Liver (tissue), 9 donors: ENCODE measurements around the gene UNKL. TPM values are rescaled to one million over a fixed set of nuclear protein-coding genes. Genes with fewer than 3 reads are reported as not detected.

Experiments used
- DNase-seq: peaks from one replicate; pipeline ENCODE4 v3.0.0-alpha.2; 2017; ENCODE audit warnings: low spot score
- H3K27ac ChIP-seq, 2 donors: one replicate each; pipeline ENCODE4 v1.7.0; 2013; ENCODE audit warnings: inconsistent platforms in 2 of 2, low read length in 2 of 2, control low read depth in 1 of 2, low read depth in 1 of 2, mild to moderate bottlenecking in 1 of 2
- H3K27me3 ChIP-seq, 4 donors: one replicate each; pipeline versions ENCODE4 v1.6.1 to v1.7.0; 2013; ENCODE audit warnings: low read length in 3 of 4, inconsistent platforms in 1 of 4, mild to moderate bottlenecking in 1 of 4, moderate library complexity in 1 of 4; ENCODE audit not compliant: control insufficient read depth in 4 of 4, insufficient read depth in 4 of 4
- H3K36me3 ChIP-seq, 4 donors: one replicate each; pipeline versions ENCODE4 v1.6.1 to v1.7.0; 2013; ENCODE audit warnings: low read length in 3 of 4, mild to moderate bottlenecking in 3 of 4, low read depth in 1 of 4, moderate library complexity in 1 of 4; ENCODE audit not compliant: control insufficient read depth in 4 of 4, insufficient read depth in 3 of 4
- H3K4me1 ChIP-seq, 4 donors: one replicate each; pipeline versions ENCODE4 v1.6.1 to v1.7.0; 2013; ENCODE audit warnings: low read length in 3 of 4, mild to moderate bottlenecking in 3 of 4, moderate library complexity in 1 of 4; ENCODE audit not compliant: control insufficient read depth in 4 of 4, insufficient read depth in 4 of 4
- H3K4me3 ChIP-seq, 3 donors: one replicate each; pipeline versions ENCODE4 v1.6.1 to v1.7.0; 2013; ENCODE audit warnings: low read length in 3 of 3, control low read depth in 1 of 3, low read depth in 1 of 3, mild to moderate bottlenecking in 1 of 3
- H3K9ac ChIP-seq, 2 donors: one replicate each; pipeline ENCODE4 v1.7.0; 2013; ENCODE audit warnings: low read length in 2 of 2, mild to moderate bottlenecking in 2 of 2, moderate library complexity in 2 of 2, control low read depth in 1 of 2, low read depth in 1 of 2
- H3K9me3 ChIP-seq, 4 donors: one replicate each; pipeline versions ENCODE4 v1.6.1 to v1.7.0; 2013; ENCODE audit warnings: low read length in 3 of 4; ENCODE audit not compliant: control insufficient read depth in 4 of 4
- ATF3 ChIP-seq: IDR thresholded peaks from 2 replicates; pipeline ENCODE4 v1.6.1; 2016; ENCODE audit warnings: antibody characterized with exemption
- CTCF ChIP-seq: fragments of 150-350 bp; IDR thresholded peaks from 2 replicates; pipeline ENCODE4 v1.5.1; 2017; ENCODE audit warnings: improper control_type of control experiment, low read depth, low read length; ENCODE audit not compliant: missing input control
- EGR1 ChIP-seq, 2 donors: IDR thresholded peaks; 2 replicates each; pipeline ENCODE4 v1.6.1; 2016 to 2018; ENCODE audit warnings: antibody characterized with exemption in 2 of 2, low read depth in 2 of 2
- FOXA1 ChIP-seq: IDR thresholded peaks from 2 replicates; pipeline ENCODE4 v1.6.1; 2016; ENCODE audit warnings: antibody characterized with exemption
- GABPA ChIP-seq, 2 donors: IDR thresholded peaks in 1 of 2; conservative IDR thresholded peaks in 1 of 2; 2 replicates each; pipeline ENCODE4 v1.6.1; 2016; ENCODE audit warnings: antibody characterized with exemption in 2 of 2, mild to moderate bottlenecking in 1 of 2, moderate library complexity in 1 of 2
- HNF4A ChIP-seq, 2 donors: conservative IDR thresholded peaks; 2 replicates each; pipeline ENCODE4 v1.6.1; 2016; ENCODE audit warnings: antibody characterized with exemption in 2 of 2, mild to moderate bottlenecking in 2 of 2
- HNF4G ChIP-seq: IDR thresholded peaks from 2 replicates; pipeline ENCODE4 v1.6.1; 2016; ENCODE audit warnings: antibody characterized with exemption
- JUND ChIP-seq, 2 donors: IDR thresholded peaks; 2 replicates each; pipeline ENCODE4 v1.6.1; 2016; ENCODE audit warnings: antibody characterized with exemption in 2 of 2
- MAX ChIP-seq: IDR thresholded peaks from 2 replicates; pipeline ENCODE4 v1.6.1; 2016; ENCODE audit warnings: antibody characterized with exemption
- NR2F2 ChIP-seq: IDR thresholded peaks from 2 replicates; pipeline ENCODE4 v1.6.1; 2016; ENCODE audit warnings: antibody characterized with exemption
- RAD21 ChIP-seq, 2 donors: IDR thresholded peaks; 2 replicates each; pipeline ENCODE4 v1.6.1; 2016; ENCODE audit warnings: antibody characterized with exemption in 2 of 2, mild to moderate bottlenecking in 2 of 2
- REST ChIP-seq: IDR thresholded peaks from 2 replicates; pipeline ENCODE4 v1.6.1; 2016; ENCODE audit warnings: antibody characterized with exemption, mild to moderate bottlenecking
- RXRA ChIP-seq, 2 donors: IDR thresholded peaks; 2 replicates each; pipeline ENCODE4 v1.6.1; 2017 to 2018; ENCODE audit warnings: antibody characterized with exemption in 2 of 2, mild to moderate bottlenecking in 1 of 2
- SP1 ChIP-seq: IDR thresholded peaks from 2 replicates; pipeline ENCODE4 v1.6.1; 2018; ENCODE audit warnings: antibody characterized with exemption, mild to moderate bottlenecking
- TAF1 ChIP-seq: conservative IDR thresholded peaks from 2 replicates; pipeline ENCODE4 v1.6.1; 2016; ENCODE audit warnings: antibody characterized with exemption, mild to moderate bottlenecking
- YY1 ChIP-seq: IDR thresholded peaks from 2 replicates; pipeline ENCODE4 v1.6.1; 2016; ENCODE audit warnings: antibody characterized with exemption, mild to moderate bottlenecking
- ZBTB33 ChIP-seq: IDR thresholded peaks from 2 replicates; pipeline ENCODE4 v1.6.1; 2016; ENCODE audit warnings: antibody characterized with exemption
- WGBS: extraction: QIAGEN DNeasy Blood & Tissue Kit; methylation state at CpG from one replicate; pipeline ENCODE4 v1.1.7; 2013; 5-methylcytosine and 5-hydroxymethylcytosine counted together
- polyA plus RNA-seq, 2 donors: library from polyadenylated mRNA; stranded (reverse) in 1 of 2; unstranded in 1 of 2; fragments of 200-250 nt in 1 of 2; fragments of >200 nt in 1 of 2; fragmentation: Nextera tagmentation in 1 of 2; extraction: Ambion mirVana in 1 of 2; gene quantifications; one replicate each; pipeline versions ENCODE4 v1.2.1 to v1.2.3, GENCODE V29; 2013 to 2015
- total RNA-seq, 2 donors: library from RNA; depleted of rRNA; stranded (reverse); fragments of >200 nt; gene quantifications; one replicate each; pipeline ENCODE4 v1.2.3, GENCODE V29; 2014
- donor health status: healthy.
- donor health status: healthy.
- donor health status: healthy.
- donor health status: healthy.
- donor health status: healthy.

UNKL gene
- total and polyA plus RNA-seq, 4 donors, result 3.5 to 14.7 (median 6.6) TPM

- TF ChIP-seq RAD21 (IDR thresholded peaks at IDR 0.05), result no peak
- TF ChIP-seq TAF1, result no peak
- no peak for TF ChIP-seq EGR1 (IDR thresholded peaks at IDR 0.05; ENCODE audit: low read depth in 2 of 2)
- no peak for TF ChIP-seq JUND (IDR thresholded peaks at IDR 0.05)
- no peak for TF ChIP-seq HNF4G
- TF ChIP-seq REST, result no peak
- TF ChIP-seq RXRA (IDR thresholded peaks at IDR 0.05), result no peak
- no peak for TF ChIP-seq YY1
- TF ChIP-seq NR2F2, result no peak
- no peak for TF ChIP-seq ZBTB33
- TF ChIP-seq MAX, result no peak
- no peak for TF ChIP-seq SP1
- no peak for TF ChIP-seq GABPA (IDR thresholded peaks at IDR 0.05 in 1 of 2, conservative IDR thresholded peaks at IDR 0.05 in 1 of 2)
- no peak for TF ChIP-seq ATF3
- no peak for TF ChIP-seq HNF4A (conservative IDR thresholded peaks at IDR 0.05)
- no peak for TF ChIP-seq CTCF
- no peak for TF ChIP-seq FOXA1
- H3K4me1 ChIP-seq, result no peaks in the 10 kb centered on the region
- H3K36me3 ChIP-seq, result peaks cover 0 to 54% (median 8%) of the 10 kb centered on the region in 4 donors
- no peak overlapping the region for H3K9ac ChIP-seq
- no peak overlapping the region for H3K27ac ChIP-seq
- DNase-seq, result no peak
- no peaks in the 10 kb centered on the region for H3K27me3 ChIP-seq
- no peaks in the 10 kb centered on the region for H3K9me3 ChIP-seq
- H3K4me3 ChIP-seq, result no peak overlapping the region
- 95% methylated on average over 19 of the region's 19 CpGs for WGBS
Measured at GRCh38 chr16:1453316-1453715, 38.8 kb upstream of the UNKL start.

- Histone ChIP-seq H3K9me3 (no peaks in the 10 kb centered on the region), H3K36me3 (peaks cover 0 to 51% (median 7%) of the 10 kb centered on the region in 4 donors), H3K9ac (no peak overlapping the region), H3K4me3 (no peak overlapping the region), H3K27ac (no peak overlapping the region), H3K27me3 (no peaks in the 10 kb centered on the region), H3K4me1 (no peaks in the 10 kb centered on the region)
- DNase-seq, result no peak
- 95% methylated on average over 20 of the region's 20 CpGs for WGBS
- TF ChIP-seq HNF4G, result no peak
- TF ChIP-seq REST, result no peak
- TF ChIP-seq JUND (IDR thresholded peaks at IDR 0.05), result no peak
- no peak for TF ChIP-seq EGR1 (IDR thresholded peaks at IDR 0.05; ENCODE audit: low read depth in 2 of 2)
- no peak for TF ChIP-seq SP1
Measured at GRCh38 chr16:1452530-1452929, 38.0 kb upstream of the UNKL start.
